Amygdala (tissue), 56 donors: ENCODE data around the gene EFEMP2.

Experiments used
- DNase-seq, 56 donors: peaks; one replicate each; lab custom pipeline; 2025; lab: John Stamatoyannopoulos, UW

The EFEMP2 gene

DNA sequence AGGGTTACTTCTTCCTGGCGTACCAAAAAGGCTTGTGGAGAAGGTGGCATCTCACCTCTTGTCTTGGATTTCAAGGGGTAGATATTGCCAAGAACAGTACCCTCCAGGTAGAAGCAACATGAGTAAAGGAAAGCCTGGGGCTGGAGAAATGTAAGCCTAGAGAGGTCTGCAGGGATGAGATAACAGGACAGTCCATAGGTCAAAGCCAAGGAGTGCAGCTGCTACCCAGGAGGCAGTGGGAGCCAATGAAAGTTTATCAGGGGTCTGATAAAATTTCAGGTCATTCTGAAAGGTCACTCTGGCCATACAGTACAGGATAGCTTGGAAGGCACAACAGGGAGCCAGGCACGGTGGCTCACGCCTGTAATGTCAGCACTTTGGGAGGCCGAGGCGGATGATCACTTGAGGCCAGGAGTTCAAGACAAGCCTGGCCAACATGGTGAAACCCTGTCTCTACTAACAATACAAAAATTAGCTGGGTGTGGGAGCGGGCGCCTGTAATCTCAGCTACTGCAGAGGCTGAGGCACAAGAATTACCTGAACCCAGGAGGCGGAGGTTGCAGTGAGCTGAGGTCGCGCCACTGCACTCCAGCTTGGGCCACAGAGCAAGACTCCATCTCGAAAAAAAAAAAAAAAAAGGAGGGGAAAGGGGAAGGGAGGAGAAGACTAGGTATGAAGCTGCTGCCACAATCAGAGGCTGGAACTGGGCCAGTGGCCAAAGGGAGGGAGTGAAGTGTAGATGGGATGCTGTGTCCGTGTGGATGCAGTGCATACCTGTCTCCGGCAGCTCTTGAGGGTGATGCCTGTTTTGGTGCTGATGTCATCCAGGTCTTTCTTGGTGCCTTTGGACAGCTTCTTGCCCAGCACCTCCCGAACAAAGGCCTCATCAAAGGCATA lies 14.5 kb upstream of the EFEMP2 start:
- DNase-seq: no peak

DNA sequence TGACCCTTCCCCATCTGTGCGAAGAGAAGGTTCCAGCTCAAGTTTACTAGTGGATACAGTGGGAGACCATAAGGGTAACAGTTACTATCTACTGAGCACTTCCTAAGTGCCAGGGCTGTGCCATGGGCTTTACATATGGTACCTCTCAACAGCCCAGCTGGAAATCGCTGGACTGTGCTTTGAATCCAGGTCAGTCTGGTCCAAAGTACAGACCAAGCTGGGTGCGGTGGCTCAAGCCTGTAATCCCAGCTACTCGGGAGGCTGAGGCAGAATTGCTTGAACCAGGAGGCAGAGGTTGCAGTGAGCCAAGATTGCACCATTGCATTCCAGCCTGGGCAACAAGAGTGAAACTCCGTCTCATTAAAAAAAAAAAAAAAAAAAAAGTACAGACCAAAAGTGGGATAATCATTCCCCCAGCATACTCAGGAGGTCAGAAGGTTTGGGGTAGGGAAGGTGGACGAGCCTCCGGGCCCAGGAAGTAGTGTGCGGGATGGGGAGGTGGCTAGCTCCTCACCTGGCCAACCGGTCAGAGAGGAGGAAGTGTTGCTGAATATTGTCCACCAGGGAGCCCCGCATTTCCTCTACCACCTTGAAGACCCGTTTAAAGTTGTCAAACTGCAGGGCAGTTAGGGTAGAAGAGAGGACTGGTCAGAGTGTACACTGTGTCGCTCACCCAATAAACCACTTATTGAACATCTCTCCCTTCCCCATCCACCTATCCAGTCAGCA lies 13.4 kb upstream of the EFEMP2 start:
- no peak for DNase-seq

DNA sequence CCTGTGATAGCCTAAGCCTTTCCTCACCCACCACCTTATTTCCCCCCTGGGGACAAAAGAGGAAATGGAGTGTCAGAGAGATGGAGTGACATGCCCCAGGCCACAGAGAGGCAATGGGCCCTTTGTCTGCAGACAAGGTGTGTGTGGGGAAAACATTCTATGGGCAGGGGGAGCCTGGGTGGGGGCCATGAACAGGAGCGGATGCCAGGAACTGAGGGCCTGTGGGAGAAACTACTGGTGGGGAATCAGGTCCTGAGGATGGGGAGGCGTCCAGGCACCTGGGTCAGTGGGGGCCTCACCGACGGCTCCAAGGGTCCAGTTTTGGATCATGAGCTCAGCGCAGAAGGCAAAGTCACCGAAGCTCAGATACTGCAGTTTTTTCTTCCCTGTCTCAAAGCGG lies 12.6 kb upstream of the EFEMP2 start:
- DNase-seq: no peak

DNA sequence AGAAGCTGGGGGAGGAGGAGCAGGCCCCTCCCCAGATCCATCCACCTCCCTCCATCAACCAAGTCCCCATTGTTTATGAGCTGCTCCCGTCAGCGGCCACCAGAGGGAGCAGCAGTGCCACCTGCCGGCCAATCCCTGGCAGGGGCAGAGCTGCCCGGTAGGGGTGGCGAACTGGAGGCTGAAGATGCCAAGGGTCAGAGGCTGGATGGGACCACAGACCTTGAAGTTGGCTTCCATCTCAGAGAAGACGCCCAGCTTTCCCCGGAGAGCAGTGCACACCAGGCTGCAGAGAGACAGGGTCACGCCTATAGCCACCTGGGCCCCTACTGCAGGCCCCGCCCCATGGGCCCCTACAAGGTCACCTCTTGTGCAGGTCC lies 12.1 kb upstream of the EFEMP2 start:
- DNase-seq: peak in 51 of 56 donors; percentile 16 to 83 (median 52)

DNA sequence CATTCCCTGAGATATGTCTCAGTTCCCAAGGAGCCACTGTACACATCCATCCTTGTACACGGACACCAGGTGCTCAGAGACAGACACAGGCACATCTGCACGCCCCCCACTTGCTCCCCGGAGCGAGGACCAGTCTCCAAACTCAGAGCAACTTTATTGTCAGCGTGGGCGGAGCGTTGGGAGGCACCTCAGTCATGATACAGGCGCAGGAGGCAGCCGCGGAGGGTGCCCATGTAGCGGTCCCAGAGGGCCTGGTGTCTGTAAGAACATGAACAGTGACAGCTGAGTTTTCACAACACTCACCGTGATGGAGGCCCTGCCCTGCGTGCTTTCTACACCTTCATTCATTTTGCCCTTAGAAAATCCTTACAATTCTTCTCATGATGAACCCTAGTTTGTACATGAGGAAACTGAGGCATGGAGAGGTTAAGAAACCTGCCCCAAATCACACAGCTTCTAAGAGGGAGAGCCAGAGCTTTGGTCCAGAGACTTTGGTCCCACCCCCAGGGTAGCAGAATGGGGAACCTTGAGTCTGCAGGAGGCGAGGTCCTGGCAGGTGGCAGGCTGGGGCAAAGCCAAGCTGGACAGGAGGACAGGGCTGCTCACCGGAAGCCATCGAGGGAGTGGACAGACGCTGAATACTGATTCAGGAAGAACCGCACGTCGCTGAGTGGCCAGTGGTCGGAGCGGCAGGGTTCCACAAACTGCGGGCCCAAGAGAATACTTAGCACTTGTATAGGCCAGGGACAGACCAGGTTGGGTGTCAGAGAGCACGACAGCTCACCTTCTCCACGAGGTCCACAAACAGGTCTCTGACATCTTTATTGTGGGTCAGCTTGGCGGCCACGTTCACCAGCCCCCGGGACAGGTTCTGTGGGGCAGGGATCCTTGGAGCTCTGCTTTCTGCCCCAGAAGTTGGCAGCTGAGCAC lies 11.5 kb upstream of the EFEMP2 start:
- no peak for DNase-seq

DNA sequence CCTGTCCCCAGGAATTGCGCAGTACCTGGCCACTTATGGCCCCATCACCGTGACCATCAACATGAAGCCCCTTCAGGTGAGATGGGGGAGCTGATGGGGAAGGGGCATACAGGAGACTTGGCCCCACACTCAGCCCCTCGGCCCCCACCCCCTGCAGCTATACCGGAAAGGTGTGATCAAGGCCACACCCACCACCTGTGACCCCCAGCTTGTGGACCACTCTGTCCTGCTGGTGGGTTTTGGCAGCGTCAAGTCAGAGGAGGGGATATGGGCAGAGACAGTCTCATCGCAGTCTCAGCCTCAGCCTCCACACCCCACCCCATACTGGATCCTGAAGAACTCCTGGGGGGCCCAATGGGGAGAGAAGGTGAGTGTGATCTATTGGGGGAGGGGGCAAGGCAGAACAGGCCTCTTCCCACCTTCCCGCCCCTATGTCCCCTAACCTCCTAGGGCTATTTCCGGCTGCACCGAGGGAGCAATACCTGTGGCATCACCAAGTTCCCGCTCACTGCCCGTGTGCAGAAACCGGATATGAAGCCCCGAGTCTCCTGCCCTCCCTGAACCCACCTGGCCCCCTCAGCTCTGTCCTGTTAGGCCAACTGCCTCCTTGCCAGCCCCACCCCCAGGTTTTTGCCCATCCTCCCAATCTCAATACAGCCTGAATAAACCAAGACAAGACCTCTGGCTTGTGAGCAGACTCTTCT lies 10.6 kb upstream of the EFEMP2 start:
- DNase-seq: no peak

DNA sequence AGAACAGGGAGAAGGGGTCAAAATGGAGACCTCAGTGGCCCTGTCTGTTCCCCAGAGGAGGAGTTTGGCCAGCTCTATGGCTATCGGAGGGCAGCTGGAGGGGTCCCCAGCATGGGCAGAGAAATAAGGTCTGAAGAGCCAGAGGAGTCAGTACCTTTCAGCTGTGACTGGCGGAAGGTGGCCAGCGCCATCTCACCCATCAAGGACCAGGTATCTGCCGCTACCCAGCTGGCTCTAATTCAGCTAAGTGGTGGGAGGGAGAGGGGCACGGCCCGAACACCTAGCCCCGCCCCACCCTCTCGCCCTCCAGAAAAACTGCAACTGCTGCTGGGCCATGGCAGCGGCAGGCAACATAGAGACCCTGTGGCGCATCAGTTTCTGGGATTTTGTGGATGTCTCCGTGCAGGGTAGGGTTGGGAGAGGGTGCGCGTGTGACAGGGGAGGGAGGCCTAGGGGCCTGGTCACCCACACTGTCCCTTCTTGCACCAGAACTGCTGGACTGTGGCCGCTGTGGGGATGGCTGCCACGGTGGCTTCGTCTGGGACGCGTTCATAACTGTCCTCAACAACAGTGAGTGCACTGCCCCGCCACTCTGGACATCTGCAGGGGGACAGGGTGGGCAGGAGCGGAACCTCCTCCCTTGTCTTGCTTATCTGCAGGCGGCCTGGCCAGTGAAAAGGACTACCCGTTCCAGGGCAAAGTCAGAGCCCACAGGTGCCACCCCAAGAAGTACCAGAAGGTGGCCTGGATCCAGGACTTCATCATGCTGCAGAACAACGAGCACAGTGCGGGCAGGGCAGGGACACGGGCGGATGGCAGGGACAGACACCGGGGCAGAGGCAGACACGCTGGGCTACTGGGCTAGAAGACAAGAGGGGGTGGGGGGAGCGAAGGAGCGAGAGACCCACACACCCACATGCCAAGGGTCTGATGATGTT lies 9.8 kb upstream of the EFEMP2 start:
- no peak for DNase-seq

DNA sequence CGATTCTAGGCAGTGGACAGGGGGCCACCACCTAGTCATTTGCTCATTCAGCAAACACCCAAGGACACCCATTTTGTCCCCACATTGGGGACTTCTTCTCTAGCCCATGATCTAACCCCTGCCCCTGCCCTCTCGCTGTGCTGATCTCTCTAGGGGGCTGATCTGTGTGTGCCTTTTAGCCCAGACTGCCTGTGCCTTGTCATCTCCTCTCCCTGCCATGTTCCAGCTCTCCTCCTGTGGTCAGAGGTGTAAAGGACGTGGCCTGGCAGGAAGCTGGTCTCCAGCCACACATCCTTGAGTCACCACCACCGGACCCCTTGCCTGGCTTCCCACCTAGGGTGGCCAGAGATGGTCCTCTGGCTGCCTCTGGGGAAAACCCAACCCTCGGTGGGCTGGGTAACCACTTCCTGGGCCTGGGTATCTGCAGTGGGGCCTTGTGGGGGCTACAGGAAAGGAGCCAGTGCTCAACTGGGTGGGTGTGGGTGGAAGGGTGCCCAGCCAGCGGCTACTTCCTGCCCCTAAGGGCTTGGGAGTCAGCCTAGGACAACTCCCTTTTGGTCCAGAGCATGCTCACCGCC lies 8.3 kb upstream of the EFEMP2 start:
- DNase-seq: no peak

DNA sequence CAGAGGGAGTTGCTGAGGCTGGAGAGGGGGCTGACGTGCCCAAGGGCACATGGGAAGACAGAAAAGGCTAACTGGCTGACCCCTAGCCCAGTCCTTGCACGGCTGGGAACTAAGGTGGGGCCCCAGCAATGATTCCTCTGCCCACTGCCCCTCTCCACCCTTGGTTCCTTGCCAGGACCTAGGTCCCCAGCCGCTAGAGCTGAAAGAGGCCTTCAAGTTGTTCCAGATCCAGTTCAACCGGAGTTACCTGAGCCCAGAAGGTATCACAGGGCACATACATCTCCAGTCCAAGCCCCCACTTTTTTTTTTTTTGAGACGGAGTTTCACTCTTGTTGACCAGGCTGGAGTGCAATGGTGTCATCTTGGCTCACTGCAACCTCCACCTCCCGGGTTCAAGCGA lies 7.4 kb upstream of the EFEMP2 start:
- DNase-seq: no peak

DNA sequence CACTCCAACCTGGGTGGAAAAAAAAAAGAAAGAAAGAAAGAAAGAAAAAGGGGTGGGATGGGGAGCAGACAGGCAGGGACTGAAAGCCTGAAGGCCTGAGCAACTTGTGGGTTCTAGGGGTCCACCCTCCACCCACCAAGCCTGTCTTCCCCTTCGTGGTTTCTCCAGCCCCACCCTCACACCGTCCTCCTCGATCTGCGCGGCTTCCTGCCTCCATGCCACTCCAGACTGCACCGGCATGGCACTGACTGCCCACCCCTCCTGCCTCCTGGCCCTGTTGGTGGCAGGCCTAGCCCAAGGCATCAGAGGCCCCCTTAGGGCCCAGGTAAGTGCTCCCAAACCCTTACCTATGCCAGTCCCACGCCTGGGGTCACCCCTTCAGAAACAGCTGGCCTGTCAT lies 7.0 kb upstream of the EFEMP2 start, which contains the start of gene CTSW:
Gene CTSW, plus strand, starts transcription at position 221 of the 400 bp plus-strand sequence. Its CDS starts 18 bp downstream, at position 239.
- DNase-seq: no peak

DNA sequence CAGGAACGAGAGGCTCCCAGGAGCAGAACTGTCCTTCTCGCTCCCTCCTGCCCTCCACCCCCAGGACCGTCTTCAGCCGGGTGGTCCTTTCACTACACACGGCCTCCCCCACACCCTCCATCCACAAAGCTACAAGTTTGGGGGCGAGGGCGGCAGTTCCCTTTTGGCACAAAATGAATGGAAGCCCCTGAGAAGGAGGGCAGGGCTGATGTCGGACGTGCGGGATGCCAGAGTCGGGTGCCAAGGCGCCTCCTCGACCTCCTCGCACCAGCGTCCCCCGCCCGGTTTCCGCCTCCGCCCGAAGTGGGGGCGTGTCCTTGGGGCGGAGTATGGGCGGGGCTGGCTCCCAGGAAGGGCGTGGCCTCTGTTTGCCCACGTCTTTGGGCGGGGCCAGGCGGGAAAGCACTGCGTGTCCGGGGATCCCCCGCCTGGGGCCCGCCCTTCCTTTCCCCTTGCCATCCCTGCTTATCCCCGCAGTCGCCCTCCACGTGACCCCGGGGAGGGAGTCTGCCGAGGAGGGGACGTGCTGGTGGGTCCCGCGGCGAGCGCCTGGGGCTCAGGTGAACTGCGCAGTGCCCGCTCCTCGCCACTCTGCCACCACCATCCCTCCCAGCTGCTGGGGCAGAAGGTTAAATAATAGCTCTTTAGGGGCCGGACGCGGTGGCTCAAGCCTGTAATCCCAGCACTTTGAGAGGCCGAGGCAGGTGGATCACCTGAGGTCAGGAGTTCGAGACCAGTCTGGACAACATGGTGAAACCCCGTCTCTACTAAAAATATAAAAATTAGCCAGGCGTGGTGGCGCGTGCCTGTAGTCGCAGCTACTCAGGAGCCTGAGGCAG lies 937 bp upstream of the EFEMP2 start:
- peak in 55 of 56 donors; percentile 30 to 96 (median 82) for DNase-seq

DNA sequence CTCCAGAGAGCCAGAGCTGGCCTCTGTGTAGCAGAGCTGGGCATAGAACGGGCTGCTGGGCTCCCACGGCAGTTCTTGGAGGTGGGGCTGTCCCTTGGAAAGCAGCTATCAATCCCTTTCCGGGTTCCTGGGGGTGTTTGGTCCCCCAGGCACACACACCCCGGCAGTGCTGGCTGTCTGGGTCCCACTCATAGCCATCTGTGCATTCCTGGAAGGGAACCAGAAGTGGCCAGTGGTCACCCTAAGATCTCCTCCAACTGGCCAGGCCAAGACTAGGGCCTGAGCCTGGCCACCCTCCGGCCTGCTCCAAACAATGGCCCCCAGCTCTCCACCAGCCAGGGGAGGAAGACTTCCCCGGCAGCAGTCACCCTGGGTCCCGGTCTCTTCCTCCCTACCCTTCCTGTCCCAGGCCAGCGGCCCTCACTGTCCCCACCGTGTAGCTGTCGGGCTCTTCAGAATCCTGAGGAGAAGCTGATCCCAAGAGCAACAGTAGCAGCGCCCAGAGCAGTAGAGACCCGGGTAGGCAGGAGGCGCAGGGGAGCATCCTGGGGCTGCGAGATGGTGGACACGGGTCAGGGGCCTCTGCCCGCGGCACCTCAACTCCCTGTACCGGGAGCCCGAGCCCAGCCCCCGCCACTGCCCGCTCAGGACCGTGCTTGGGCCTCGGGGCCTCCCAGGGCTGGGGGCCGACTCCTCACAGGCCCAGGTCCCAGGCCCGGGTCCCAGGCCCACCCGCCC lies 620 bp downstream of the EFEMP2 start:
- DNase-seq: peak in 3 of 56 donors; percentile 4 to 52 (median 43)

DNA sequence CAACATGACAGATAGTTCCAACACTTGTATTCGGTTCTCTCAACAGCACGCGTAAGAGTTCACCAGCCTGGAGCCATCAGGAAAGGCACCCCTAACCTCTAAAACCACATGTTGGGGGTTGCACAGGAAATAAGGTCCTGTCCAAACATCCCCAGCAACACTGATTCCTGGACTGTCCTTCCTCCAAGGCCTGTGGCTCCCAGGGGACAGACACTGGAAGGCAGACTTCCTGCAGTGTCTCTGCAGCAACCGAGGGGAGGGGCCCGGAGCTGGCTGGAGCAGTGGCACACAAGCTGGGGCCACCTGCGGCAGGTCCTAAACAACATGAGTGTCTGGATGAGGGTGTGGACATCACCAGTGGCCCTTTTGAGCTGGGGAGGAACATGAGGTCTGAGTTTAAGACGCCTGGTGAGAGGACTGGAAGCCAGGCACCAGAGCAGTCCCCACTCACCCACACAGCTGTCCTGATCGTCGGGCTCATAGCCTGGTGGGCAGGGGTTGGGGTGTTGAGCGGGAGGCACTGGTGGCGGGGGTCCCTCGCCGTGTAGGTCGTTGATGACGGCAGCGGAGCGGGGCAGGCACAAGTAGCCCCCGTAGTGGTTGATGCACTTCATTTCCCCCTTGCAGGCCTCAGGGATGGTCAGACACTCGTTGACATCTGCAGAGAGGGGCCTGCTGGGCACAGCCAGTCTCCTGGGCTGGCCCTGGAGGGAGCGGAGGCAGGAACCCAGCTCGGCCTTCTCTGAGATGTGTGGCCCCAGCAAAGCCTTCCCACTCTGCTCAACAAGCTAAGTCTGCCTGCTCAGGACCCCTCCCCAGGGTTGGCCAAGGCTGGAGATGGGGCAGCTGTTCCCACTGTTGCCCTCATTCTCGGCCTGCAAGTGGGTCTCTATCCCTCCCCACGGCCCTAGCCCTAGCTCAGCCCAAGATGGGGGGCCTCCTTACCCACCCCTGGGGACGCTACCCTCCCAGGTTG lies 1.6 kb downstream of the EFEMP2 start:
- DNase-seq: no peak

DNA sequence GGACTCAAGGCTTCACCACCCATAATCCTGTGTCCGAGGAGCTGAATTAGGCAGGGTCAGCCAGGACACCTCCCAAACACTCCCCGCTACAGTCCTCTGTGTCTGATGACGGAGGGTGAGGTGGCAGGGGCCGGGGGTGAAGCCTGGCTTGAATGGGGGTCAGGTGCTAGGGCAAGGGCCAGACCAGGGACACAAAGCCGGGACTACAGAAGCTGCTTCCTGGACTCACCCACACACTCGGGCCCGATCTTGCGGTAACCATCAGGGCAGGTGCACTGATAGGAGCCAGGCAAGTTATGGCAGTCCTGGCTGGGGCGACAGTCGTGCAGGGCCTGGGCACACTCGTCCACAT lies 2.3 kb downstream of the EFEMP2 start:
- DNase-seq: no peak

DNA sequence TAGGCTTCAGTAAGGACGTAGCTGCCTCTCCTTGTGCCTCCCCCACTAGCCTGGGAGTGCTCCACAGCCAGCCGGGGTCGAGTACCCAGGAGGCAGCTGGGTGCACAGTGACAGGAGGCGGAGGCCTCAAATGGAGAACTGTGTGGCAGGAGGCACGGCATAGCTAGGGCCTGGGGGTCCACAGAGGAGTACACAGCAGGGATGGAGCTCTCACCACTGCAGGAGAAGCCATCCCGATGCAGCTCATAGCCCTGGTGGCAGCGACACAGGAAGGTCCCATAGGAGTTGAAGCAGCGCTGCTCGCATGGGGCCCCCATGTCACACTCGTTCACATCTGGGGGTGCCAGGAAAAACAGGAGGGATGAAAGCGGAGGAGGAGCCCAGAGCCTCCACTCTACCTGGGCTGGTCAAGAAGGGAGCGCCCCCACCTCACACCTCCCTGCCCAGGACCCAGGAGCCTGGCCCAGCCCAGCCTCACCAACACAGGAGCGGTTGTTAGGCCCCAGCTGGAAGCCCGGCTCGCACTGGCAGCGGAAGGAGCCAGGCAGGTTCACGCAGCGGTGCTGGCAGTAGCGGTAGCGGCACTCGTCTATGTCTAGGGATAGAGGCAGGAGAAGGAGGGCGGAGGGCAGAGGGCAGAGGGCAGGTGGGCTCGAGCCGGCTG lies 2.8 kb downstream of the EFEMP2 start:
- no peak for DNase-seq
